Esophagus muscularis mucosa (tissue), 3 donors: ENCODE data around the gene GTF3C4.

ENCODE experiments used
- CTCF ChIP-seq, 3 experiments: fragments of 200-600 bp in 2 of 3; fragments of 450-650 bp in 1 of 3; sonication (generic) in 2 of 3; IDR thresholded peaks; one replicate each; pipeline ENCODE4 v1.5.1; 2017 to 2019; ENCODE audit warnings: antibody characterized with exemption in 3 of 3, mild to moderate bottlenecking in 2 of 3, moderate library complexity in 1 of 3
- POLR2A ChIP-seq: fragments of 450-650 bp; IDR thresholded peaks from one replicate; pipeline ENCODE4 v1.6.1; 2017; ENCODE audit warnings: antibody characterized with exemption, moderate library complexity, mild to moderate bottlenecking, low read depth
- POLR2AphosphoS5 ChIP-seq, 2 donors: sonication (generic); formaldehyde crosslinking; IDR thresholded peaks; one replicate each; pipeline ENCODE4 v1.6.1; 2017; ENCODE audit warnings: antibody characterized with exemption in 2 of 2

GRCh38 chr9:132631280-132631679 is 39.0 kb upstream of the GTF3C4 start:
- TF ChIP-seq CTCF (IDR thresholded peaks at IDR 0.05) (no peak), POLR2A (no peak), POLR2AphosphoS5 (IDR thresholded peaks at IDR 0.05) (no peak)
